SK-N-SH (cell line): ENCODE data around the gene CLPX. TPM values are rescaled to one million over a fixed set of nuclear protein-coding genes. Genes with fewer than 3 reads are reported as not detected.
A peak's percentile ranks its signal among the peaks of the same experiment; 100 is the strongest.
"Not testable (repeated sequence)": the region's sequence is repeated elsewhere in the genome, so short reads cannot be mapped to it uniquely, and the experiment has no call there.

Experiments used
- CTCF ChIA-PET: fragments of 300-600, 350-600 bp; formaldehyde crosslinking; extraction: SDS; loops from one replicate; lab custom pipeline; 2021; lab: Yijun Ruan, JAX
- POLR2A ChIA-PET: fragments of 350-600 bp; sonication (Branson Sonifier 250); formaldehyde crosslinking; extraction: SDS; loops from one replicate; lab custom pipeline; 2020; ENCODE audit warnings: antibody characterized with exemption, inconsistent platforms; lab: Yijun Ruan, JAX
- DNase-seq: peaks from one replicate; pipeline ENCODE4 v3.0.0; 2012
- H2AFZ ChIP-seq: fragments of 200-600 bp; sonication (generic); 2 replicates; pipeline ENCODE4 v1.8.1; 2016; ENCODE audit warnings: antibody characterized with exemption, mild to moderate bottlenecking, low read depth
- H3F3A ChIP-seq: fragments of 200-600 bp; sonication (generic); replicated peaks from 2 replicates; pipeline ENCODE3; 2016; ENCODE audit warnings: antibody characterized with exemption, mild to moderate bottlenecking; ENCODE audit not compliant: insufficient read depth
- H3K27ac ChIP-seq, 2 experiments: fragments of 200-500 bp in 1 of 2; fragments of 200-600 bp in 1 of 2; sonication (Bioruptor generic) in 1 of 2; sonication (generic), shearing (Covaris generic) in 1 of 2; 2 replicates each; pipeline versions ENCODE4 v1.5.1 to v1.6.1; 2014 to 2016; ENCODE audit warnings: low read depth in 2 of 2, inconsistent platforms in 1 of 2, low read length in 1 of 2, mild to moderate bottlenecking in 1 of 2, mixed read lengths in 1 of 2
- H3K27me3 ChIP-seq: fragments of 200-600 bp; sonication (generic), shearing (Covaris generic); 2 replicates; pipeline ENCODE4 v1.6.1; 2016; ENCODE audit warnings: mixed run types; ENCODE audit not compliant: insufficient read depth
- H3K36me3 ChIP-seq, 2 experiments: fragments of 200-500 bp in 1 of 2; fragments of 200-600 bp in 1 of 2; sonication (Bioruptor generic) in 1 of 2; sonication (generic) in 1 of 2; replicated peaks in 1 of 2; 2 replicates each; pipeline versions ENCODE3 to v1.5.1; 2014 to 2016; ENCODE audit warnings: low read length in 1 of 2, mild to moderate bottlenecking in 1 of 2; ENCODE audit not compliant: insufficient read depth in 2 of 2, control insufficient read depth in 1 of 2
- H3K4me1 ChIP-seq, 2 experiments: fragments of 200-500 bp in 1 of 2; fragments of 200-600 bp in 1 of 2; sonication (Bioruptor generic) in 1 of 2; sonication (generic), shearing (Covaris generic) in 1 of 2; 2 replicates each; pipeline versions ENCODE4 v1.5.1 to v1.6.1; 2014 to 2016; ENCODE audit warnings: low read depth in 1 of 2, low read length in 1 of 2, mixed run types in 1 of 2; ENCODE audit not compliant: insufficient read depth in 2 of 2, control insufficient read depth in 1 of 2
- H3K4me2 ChIP-seq: fragments of 200-600 bp; sonication (generic), shearing (Covaris generic); 2 replicates; pipeline ENCODE4 v1.6.1; 2017; ENCODE audit warnings: mixed run types
- H3K4me3 ChIP-seq, 2 experiments: fragments of 200-500 bp in 1 of 2; fragments of 200-600 bp in 1 of 2; sonication (Bioruptor generic) in 1 of 2; sonication (generic), shearing (Covaris generic) in 1 of 2; 2 replicates each; pipeline versions ENCODE4 v1.5.1 to v1.8.1; 2014 to 2016; ENCODE audit warnings: low read depth in 2 of 2, inconsistent platforms in 1 of 2, low read length in 1 of 2, mild to moderate bottlenecking in 1 of 2, mixed read lengths in 1 of 2, moderate library complexity in 1 of 2
- H3K79me2 ChIP-seq: fragments of 200-600 bp; sonication (generic); 2 replicates; pipeline ENCODE4 v1.8.1; 2017; ENCODE audit warnings: mild to moderate bottlenecking; ENCODE audit not compliant: insufficient read depth
- H3K9ac ChIP-seq: fragments of 200-600 bp; sonication (generic); 2 replicates; pipeline ENCODE4 v1.6.1; 2017; ENCODE audit warnings: mixed run types
- H3K9me2 ChIP-seq: fragments of 200-600 bp; sonication (generic); 2 replicates; pipeline ENCODE4 v1.6.1; 2017; ENCODE audit warnings: mixed run types
- H3K9me3 ChIP-seq: fragments of 200-600 bp; sonication (generic); 2 replicates; pipeline ENCODE4 v1.6.1; 2017; ENCODE audit warnings: mixed run types, mild to moderate bottlenecking, moderate library complexity
- H4K20me1 ChIP-seq: fragments of 200-600 bp; sonication (generic); 2 replicates; pipeline ENCODE4 v1.6.1; 2017; ENCODE audit warnings: mild to moderate bottlenecking, mixed run types; ENCODE audit not compliant: insufficient read depth
- CHD2 ChIP-seq: fragments of 150-350 bp; IDR thresholded peaks from 2 replicates; pipeline ENCODE4 v1.6.1; 2018; ENCODE audit warnings: low read length; ENCODE audit not compliant: partially characterized antibody
- ELF1 ChIP-seq: IDR thresholded peaks from 2 replicates; pipeline ENCODE4 v1.4.0; 2012
- FOSL2 ChIP-seq: IDR thresholded peaks from 2 replicates; pipeline ENCODE4 v1.4.0; 2012; ENCODE audit warnings: low read depth, mild to moderate bottlenecking, moderate library complexity, borderline replicate concordance
- FOXJ3 ChIP-seq: sonication (generic); formaldehyde crosslinking; IDR thresholded peaks from 2 replicates; pipeline ENCODE4 v1.5.1; 2020; ENCODE audit warnings: mild to moderate bottlenecking, missing genetic modification reagents
- FOXM1 ChIP-seq: IDR thresholded peaks from 2 replicates; pipeline ENCODE4 v1.4.0; 2012; ENCODE audit warnings: low read depth, mild to moderate bottlenecking
- GABPA ChIP-seq: IDR thresholded peaks from 2 replicates; pipeline ENCODE4 v1.4.0; 2012; ENCODE audit warnings: low read depth, mild to moderate bottlenecking
- GATA2 ChIP-seq: sonication (generic); formaldehyde crosslinking; IDR thresholded peaks from 2 replicates; pipeline ENCODE4 v1.5.0; 2020; ENCODE audit warnings: mild to moderate bottlenecking, missing genetic modification reagents
- JUND ChIP-seq: IDR thresholded peaks from 2 replicates; pipeline ENCODE4 v1.4.0; 2012
- SIN3A ChIP-seq: IDR thresholded peaks from 2 replicates; pipeline ENCODE4 v1.6.1; 2012; ENCODE audit warnings: low read depth, mild to moderate bottlenecking, low read length, moderate library complexity, borderline replicate concordance
- TAF1 ChIP-seq: IDR thresholded peaks from 2 replicates; pipeline ENCODE4 v1.6.1; 2012; ENCODE audit warnings: low read depth, mild to moderate bottlenecking, low read length, moderate library complexity, borderline replicate concordance
- TCF12 ChIP-seq: IDR thresholded peaks from 2 replicates; pipeline ENCODE4 v1.4.0; 2012
- WGBS: methylation state at CpG from one replicate; pipeline ENCODE4 v1.1.6; 2017; ENCODE audit warnings: low lambda C conversion rate; 5-methylcytosine and 5-hydroxymethylcytosine counted together
- polyA plus RNA-seq, 3 experiments: library from polyadenylated mRNA; depleted of rRNA; stranded (reverse); fragments of >200 nt; gene quantifications; 2 replicates each; pipeline ENCODE4 v1.2.3, GENCODE V29; 2012
- TF ChIP-seq, protein P1 (sequence below): IDR thresholded peaks from 2 replicates; pipeline ENCODE4 v1.4.0; 2012; ENCODE audit warnings: low read depth, borderline replicate concordance
- TF ChIP-seq, protein P2 (sequence below): IDR thresholded peaks from 2 replicates; pipeline ENCODE4 v1.4.0; 2012; ENCODE audit warnings: low read depth
- TF ChIP-seq, protein P3 (sequence below): IDR thresholded peaks from 2 replicates; pipeline ENCODE4 v1.6.1; 2012; ENCODE audit warnings: mild to moderate bottlenecking, low read depth, low read length, moderate library complexity

Gene CLPX
- polyA plus RNA-seq, 1 of the 3 experiments (the other 2 are of a cell fraction), result 12.9 TPM

DNA sequence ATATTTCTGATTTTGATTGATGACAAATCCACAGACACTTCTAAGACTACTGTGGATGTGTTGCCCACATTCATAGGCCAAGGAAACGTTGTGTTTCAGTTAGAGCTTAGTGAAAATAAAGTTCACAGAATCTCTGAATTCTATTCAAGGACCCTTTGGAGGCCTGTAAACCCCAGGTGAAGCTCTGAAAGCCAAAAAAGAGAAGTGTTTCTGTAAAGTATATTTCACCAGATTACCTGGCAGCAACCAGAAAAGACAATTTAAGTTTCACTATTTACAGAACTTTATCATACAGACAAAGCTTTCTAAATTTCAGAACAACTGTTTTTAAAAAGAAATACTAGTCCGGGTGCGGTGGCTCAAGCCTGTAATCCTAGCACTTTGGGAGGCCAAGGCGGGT lies 2.6 kb downstream of the CLPX start:
- TF ChIP-seq GATA2 (CRISPR knock-in tag) (no peak), FOXJ3 (CRISPR knock-in tag) (no peak), TCF12 (no peak), JUND (no peak)
- TF ChIP-seq, protein P1, sequence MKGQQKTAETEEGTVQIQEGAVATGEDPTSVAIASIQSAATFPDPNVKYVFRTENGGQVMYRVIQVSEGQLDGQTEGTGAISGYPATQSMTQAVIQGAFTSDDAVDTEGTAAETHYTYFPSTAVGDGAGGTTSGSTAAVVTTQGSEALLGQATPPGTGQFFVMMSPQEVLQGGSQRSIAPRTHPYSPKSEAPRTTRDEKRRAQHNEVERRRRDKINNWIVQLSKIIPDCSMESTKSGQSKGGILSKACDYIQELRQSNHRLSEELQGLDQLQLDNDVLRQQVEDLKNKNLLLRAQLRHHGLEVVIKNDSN, result no peak
- H3F3A ChIP-seq, result peaks cover 3% of the 10 kb centered on the region
- H3K27me3 ChIP-seq, result no peaks in the 10 kb centered on the region
- no peaks in the 10 kb centered on the region for H3K9me3 ChIP-seq
- no peaks in the 10 kb centered on the region for H3K9me2 ChIP-seq
- H2AFZ ChIP-seq, result no peak overlapping the region
- POLR2A ChIA-PET, result interaction anchor here (1.1 kb wide), 1 partner anchor 115 kb away, joined by 3 read pairs; no protein-coding TSS in a partner anchor
- CTCF ChIA-PET, result interaction anchor here (1.3 to 2.7 kb wide), 3 partner anchors 13 to 115 kb away, joined by 3 to 9 read pairs (median 5); no protein-coding TSS in a partner anchor
- H3K36me3 ChIP-seq, result peaks cover 24 to 40% of the 10 kb centered on the region in 2 experiments
- H3K27ac ChIP-seq, result no peak overlapping the region
- H3K4me1 ChIP-seq, result peaks cover 0 to 5% of the 10 kb centered on the region in 2 experiments; a peak in 2 of 4 replicates
- 94% methylated on average over 4 of the region's 4 CpGs for WGBS
- 0 out of 4 replicates have a peak overlapping the region, but pooled peaks of 1 of the 2 experiments have one; percentile 87 for H3K4me3 ChIP-seq
- peaks cover 69% of the 10 kb centered on the region for H3K79me2 ChIP-seq
- H3K9ac ChIP-seq, result no peak overlapping the region
- H4K20me1 ChIP-seq, result peaks cover 41% of the 10 kb centered on the region
- DNase-seq, result no peak
- peak overlapping the region; percentile 80 for H3K4me2 ChIP-seq

DNA sequence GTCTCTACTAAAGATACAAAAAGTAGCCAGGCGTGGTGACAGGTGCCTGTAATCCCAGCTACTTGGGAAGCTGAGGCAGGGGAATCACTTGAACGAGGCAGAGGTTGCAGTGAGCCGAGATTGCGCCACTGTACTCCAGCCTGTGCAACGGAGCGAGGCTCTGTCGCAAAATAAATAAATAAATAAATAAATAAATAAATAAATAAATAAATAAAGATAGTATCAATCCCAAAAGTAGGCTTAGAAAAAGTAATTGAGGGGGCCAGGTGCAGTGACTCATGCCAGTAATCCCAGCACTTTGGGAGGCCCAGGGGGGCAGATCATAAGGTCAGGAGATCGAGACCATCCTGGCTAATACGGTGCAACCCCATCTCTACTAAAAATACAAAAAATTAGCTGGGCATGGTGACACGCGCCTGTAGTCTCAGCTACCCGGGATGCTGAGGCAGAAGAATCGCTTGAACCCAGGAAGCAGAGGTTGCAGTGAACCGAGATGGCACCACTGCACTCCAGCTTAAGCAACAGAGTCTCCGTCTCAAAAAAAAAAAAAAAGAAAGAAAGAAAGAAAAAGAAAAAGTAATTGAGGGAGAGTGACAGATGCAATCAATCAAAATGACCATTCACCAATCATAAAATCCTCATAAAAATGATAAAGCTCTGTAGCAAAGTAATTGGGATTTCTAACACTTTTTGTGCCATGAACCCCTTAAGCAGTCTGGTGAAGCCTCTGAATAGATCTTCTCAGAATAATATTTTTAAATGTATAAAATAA lies 3.4 kb downstream of the CLPX start:
- ChIA-PET CTCF (interaction anchor here (1.3 to 2.7 kb wide), 3 partner anchors 12 to 116 kb away, joined by 3 to 9 read pairs (median 5); no protein-coding TSS in a partner anchor), POLR2A (interaction anchor here (0.6 to 0.7 kb wide), 2 partner anchors 62 to 131 kb away, joined by 3 to 4 read pairs; no protein-coding TSS in a partner anchor)
- H2AFZ ChIP-seq, DNase-seq, H3F3A ChIP-seq, H3K4me1 ChIP-seq, H3K27ac ChIP-seq, H3K27me3 ChIP-seq, H3K9me2 ChIP-seq, H3K9me3 ChIP-seq, H3K4me2 ChIP-seq, H3K4me3 ChIP-seq, H3K9ac ChIP-seq: not testable (repeated sequence)
- 93% methylated on average over 15 of the region's 15 CpGs for WGBS
- Histone ChIP-seq H3K79me2 (peaks cover 76% of the 10 kb centered on the region), H3K36me3 (peaks cover 28 to 45% of the 10 kb centered on the region in 2 experiments), H4K20me1 (peaks cover 41% of the 10 kb centered on the region)

DNA sequence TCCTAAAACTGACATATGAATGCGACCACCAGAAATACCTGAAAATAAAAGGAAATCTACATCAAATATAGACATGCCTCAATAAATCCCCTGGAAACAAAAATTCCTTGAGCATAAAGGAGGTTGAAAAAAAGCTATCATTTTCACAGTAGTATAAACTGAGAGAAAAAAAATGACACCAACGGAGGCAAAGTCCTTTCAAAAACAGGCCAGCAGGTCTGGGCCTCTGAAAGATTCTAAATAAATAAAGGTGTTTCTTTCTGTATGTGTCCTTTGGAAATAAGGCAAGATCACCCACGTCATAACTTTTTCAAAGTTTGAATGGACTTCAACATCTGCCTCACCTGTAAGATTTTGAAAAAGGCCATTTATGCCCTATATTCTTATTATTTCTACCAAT lies 5.0 kb downstream of the CLPX start:
- Histone ChIP-seq H3K4me1 (no peaks in the 10 kb centered on the region; a peak in 2 of 4 replicates), H3K4me2 (no peak overlapping the region), H3K9me3 (no peaks in the 10 kb centered on the region), H3K27ac (no peak overlapping the region), H4K20me1 (peaks cover 41% of the 10 kb centered on the region), H3K79me2 (peaks cover 85% of the 10 kb centered on the region), H3K9me2 (no peaks in the 10 kb centered on the region), H3K4me3 (no peak overlapping the region), H2AFZ (no peak overlapping the region), H3K27me3 (no peaks in the 10 kb centered on the region), H3F3A (peaks cover 3% of the 10 kb centered on the region), H3K9ac (no peak overlapping the region), H3K36me3 (peaks cover 33 to 52% of the 10 kb centered on the region in 2 experiments)
- ChIA-PET POLR2A (no interaction called here), CTCF (interaction anchor here (0.7 to 1.0 kb wide), 4 partner anchors 12 to 107 kb away, joined by 3 read pairs; partner anchors contain the start of gene PARP16)
- TF ChIP-seq, protein P2, sequence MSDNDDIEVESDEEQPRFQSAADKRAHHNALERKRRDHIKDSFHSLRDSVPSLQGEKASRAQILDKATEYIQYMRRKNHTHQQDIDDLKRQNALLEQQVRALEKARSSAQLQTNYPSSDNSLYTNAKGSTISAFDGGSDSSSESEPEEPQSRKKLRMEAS, result no peak
- TF ChIP-seq ELF1, result no peak
- TF ChIP-seq JUND, result no peak
- no peak for TF ChIP-seq TAF1
- no peak for TF ChIP-seq SIN3A
- TF ChIP-seq FOSL2, result no peak
- no peak for TF ChIP-seq GABPA
- no peak for TF ChIP-seq CHD2
- TF ChIP-seq, protein P3, sequence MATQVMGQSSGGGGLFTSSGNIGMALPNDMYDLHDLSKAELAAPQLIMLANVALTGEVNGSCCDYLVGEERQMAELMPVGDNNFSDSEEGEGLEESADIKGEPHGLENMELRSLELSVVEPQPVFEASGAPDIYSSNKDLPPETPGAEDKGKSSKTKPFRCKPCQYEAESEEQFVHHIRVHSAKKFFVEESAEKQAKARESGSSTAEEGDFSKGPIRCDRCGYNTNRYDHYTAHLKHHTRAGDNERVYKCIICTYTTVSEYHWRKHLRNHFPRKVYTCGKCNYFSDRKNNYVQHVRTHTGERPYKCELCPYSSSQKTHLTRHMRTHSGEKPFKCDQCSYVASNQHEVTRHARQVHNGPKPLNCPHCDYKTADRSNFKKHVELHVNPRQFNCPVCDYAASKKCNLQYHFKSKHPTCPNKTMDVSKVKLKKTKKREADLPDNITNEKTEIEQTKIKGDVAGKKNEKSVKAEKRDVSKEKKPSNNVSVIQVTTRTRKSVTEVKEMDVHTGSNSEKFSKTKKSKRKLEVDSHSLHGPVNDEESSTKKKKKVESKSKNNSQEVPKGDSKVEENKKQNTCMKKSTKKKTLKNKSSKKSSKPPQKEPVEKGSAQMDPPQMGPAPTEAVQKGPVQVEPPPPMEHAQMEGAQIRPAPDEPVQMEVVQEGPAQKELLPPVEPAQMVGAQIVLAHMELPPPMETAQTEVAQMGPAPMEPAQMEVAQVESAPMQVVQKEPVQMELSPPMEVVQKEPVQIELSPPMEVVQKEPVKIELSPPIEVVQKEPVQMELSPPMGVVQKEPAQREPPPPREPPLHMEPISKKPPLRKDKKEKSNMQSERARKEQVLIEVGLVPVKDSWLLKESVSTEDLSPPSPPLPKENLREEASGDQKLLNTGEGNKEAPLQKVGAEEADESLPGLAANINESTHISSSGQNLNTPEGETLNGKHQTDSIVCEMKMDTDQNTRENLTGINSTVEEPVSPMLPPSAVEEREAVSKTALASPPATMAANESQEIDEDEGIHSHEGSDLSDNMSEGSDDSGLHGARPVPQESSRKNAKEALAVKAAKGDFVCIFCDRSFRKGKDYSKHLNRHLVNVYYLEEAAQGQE, result no peak
- no peak for TF ChIP-seq FOXM1
- 93% methylated on average over 3 of the region's 3 CpGs for WGBS
- no peak for DNase-seq
